Measurements from ENCODE around the gene LILRA2.
"Not testable (repeated sequence)": the region's sequence is repeated elsewhere in the genome, so short reads cannot be mapped to it uniquely, and the experiment has no call there.

LILRA2 gene

GRCh38 chr19:54633401-54633800, 59.8 kb downstream of the LILRA2 start:
- H3K27me3 Mint-ChIP-seq: peaks cover 30% of the 10 kb centered on the region
- H3K27ac Mint-ChIP-seq: no peak overlapping the region
- no peak overlapping the region for H3K4me3 Mint-ChIP-seq
- H3K36me3 Mint-ChIP-seq: no peaks in the 10 kb centered on the region
- CTCF ChIA-PET: no interaction called here
- peaks cover 2% of the 10 kb centered on the region for H3K4me1 Mint-ChIP-seq
- no peak for DNase-seq
- no peaks in the 10 kb centered on the region for H3K9me3 Mint-ChIP-seq

- H3K9me3 Mint-ChIP-seq, CTCF ChIA-PET: not testable (repeated sequence)
- H3K27me3 Mint-ChIP-seq: peaks cover 17% of the 10 kb centered on the region
Measured at GRCh38 chr19:54636081-54636480, 62.5 kb downstream of the LILRA2 start.

GRCh38 chr19:54638683-54639082, 65.1 kb downstream of the LILRA2 start:
- no peaks in the 10 kb centered on the region for H3K9me3 Mint-ChIP-seq
- H3K4me3 Mint-ChIP-seq: no peak overlapping the region
- H3K36me3 Mint-ChIP-seq: no peaks in the 10 kb centered on the region
- DNase-seq: no peak
- H3K4me1 Mint-ChIP-seq: no peaks in the 10 kb centered on the region
- peaks cover 13% of the 10 kb centered on the region for H3K27me3 Mint-ChIP-seq
- CTCF ChIA-PET: interaction anchor here (1.6 kb wide), 1 partner anchor 36 kb away, joined by 7 read pairs; no protein-coding TSS in a partner anchor
- H3K27ac Mint-ChIP-seq: no peak overlapping the region

More at GRCh38 chr19:54636081-54636480, 62.5 kb downstream of the LILRA2 start:
- DNase-seq, H3K4me3 Mint-ChIP-seq, H3K4me1 Mint-ChIP-seq, H3K27ac Mint-ChIP-seq, H3K36me3 Mint-ChIP-seq: not testable (repeated sequence)
